Ishikawa (cell line): ENCODE data around the gene TPP1.

Experiments used
- CEBPB ChIP-seq: IDR thresholded peaks from 2 replicates; pipeline ENCODE4 v1.6.1; 2012
- CREB1 ChIP-seq: IDR thresholded peaks from 2 replicates; pipeline ENCODE4 v1.6.1; 2012; ENCODE audit warnings: low read depth
- EGR1 ChIP-seq: IDR thresholded peaks from 2 replicates; pipeline ENCODE4 v1.6.1; 2012
- EP300 ChIP-seq: IDR thresholded peaks from 2 replicates; pipeline ENCODE4 v1.6.1; 2012; ENCODE audit warnings: borderline replicate concordance
- FOXM1 ChIP-seq: IDR thresholded peaks from 2 replicates; pipeline ENCODE4 v1.6.1; 2012; ENCODE audit warnings: low read depth, borderline replicate concordance
- NFIC ChIP-seq: IDR thresholded peaks from 2 replicates; pipeline ENCODE4 v1.6.1; 2012
- RAD21 ChIP-seq: IDR thresholded peaks from 2 replicates; pipeline ENCODE4 v1.6.1; 2012; ENCODE audit warnings: low read depth
- REST ChIP-seq: IDR thresholded peaks from 2 replicates; pipeline ENCODE4 v1.6.1; 2012; ENCODE audit warnings: low read depth, mild to moderate bottlenecking
- TAF1 ChIP-seq: IDR thresholded peaks from 2 replicates; pipeline ENCODE4 v1.6.1; 2012; ENCODE audit warnings: low read depth, mild to moderate bottlenecking
- TCF12 ChIP-seq: IDR thresholded peaks from 2 replicates; pipeline ENCODE4 v1.6.1; 2012; ENCODE audit warnings: low read depth
- TEAD4 ChIP-seq: IDR thresholded peaks from 2 replicates; pipeline ENCODE4 v1.6.1; 2012
- USF1 ChIP-seq: IDR thresholded peaks from 2 replicates; pipeline ENCODE4 v1.6.1; 2012
- YY1 ChIP-seq: IDR thresholded peaks from 2 replicates; pipeline ENCODE4 v1.6.1; 2012; ENCODE audit warnings: low read depth
- ZBTB7A ChIP-seq: IDR thresholded peaks from 2 replicates; pipeline ENCODE4 v1.6.1; 2012; ENCODE audit warnings: low read depth
- TF ChIP-seq, protein P1 (sequence below): IDR thresholded peaks from 2 replicates; pipeline ENCODE4 v1.6.1; 2012

Gene TPP1

GRCh38 chr11:6634534-6634933 lies 15.3 kb upstream of the TPP1 start:
- TF ChIP-seq ZBTB7A, result no peak
- TF ChIP-seq NFIC, result no peak
- TF ChIP-seq TEAD4, result no peak
- TF ChIP-seq TCF12, result no peak
- TF ChIP-seq, protein P1, sequence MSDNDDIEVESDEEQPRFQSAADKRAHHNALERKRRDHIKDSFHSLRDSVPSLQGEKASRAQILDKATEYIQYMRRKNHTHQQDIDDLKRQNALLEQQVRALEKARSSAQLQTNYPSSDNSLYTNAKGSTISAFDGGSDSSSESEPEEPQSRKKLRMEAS, result no peak
- TF ChIP-seq RAD21, result no peak
- no peak for TF ChIP-seq CREB1
- no peak for TF ChIP-seq CEBPB
- no peak for TF ChIP-seq REST
- TF ChIP-seq EP300, result no peak
- no peak for TF ChIP-seq EGR1
- TF ChIP-seq TAF1, result no peak

- TF ChIP-seq, protein P1, result no peak
- no peak for TF ChIP-seq CEBPB
- TF ChIP-seq TAF1, result no peak
- no peak for TF ChIP-seq FOXM1
- no peak for TF ChIP-seq EP300
- no peak for TF ChIP-seq TCF12
- TF ChIP-seq RAD21, result no peak
- no peak for TF ChIP-seq NFIC
- TF ChIP-seq USF1, result no peak
Observed at GRCh38 chr11:6633422-6634408, 14.5 kb upstream of the TPP1 start.

DNA sequence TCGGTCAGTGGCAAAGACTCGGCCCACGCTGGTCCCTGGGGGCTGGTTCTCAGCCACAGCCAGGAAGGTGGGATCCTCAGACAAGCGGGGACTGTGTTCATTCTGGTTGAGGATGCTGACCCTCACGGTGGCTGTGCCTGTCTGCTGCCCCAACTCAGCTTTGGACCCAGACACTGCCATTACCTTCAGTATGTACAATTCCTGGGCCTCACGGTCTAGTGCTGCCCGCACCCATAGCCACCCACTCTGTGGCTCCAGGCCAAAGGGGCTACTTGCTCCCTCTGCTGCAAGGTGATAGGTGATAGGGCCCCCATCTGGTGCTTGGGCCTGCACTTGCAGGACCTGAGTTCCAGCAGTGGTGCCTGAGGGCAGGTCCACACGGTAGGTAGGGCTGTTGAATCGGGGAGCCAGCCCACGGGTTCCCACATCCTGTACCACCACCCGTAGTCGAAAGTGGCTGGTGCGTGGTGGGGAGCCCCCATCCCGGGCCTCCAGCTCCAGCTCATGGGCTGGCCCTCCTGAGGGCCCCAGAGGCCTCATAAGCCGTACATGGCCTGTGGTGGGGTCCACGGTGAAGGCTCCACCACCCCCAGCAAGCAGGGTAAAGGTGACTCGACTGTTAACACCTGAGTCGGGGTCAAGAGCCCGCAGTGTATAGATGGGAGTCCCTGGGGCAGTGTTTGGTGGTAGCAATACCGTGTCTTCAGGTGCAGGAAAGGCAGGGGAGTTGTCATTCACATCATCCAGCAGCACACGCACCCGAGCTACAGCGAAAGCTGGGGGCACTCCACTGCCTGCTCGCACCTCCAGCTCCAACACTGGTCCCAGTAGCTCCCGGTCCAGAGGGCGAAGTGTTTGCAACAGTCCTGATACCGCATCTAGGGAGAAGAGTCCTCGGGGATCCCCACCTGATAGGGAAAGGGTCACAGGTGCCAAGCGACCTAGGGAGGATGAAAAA lies 13.2 kb upstream of the TPP1 start:
- TF ChIP-seq YY1, result no peak
- TF ChIP-seq EP300, result no peak
- TF ChIP-seq FOXM1, result no peak

GRCh38 chr11:6631361-6631890 lies 12.2 kb upstream of the TPP1 start:
- TF ChIP-seq REST, result no peak
- TF ChIP-seq FOXM1, result no peak
- no peak for TF ChIP-seq CREB1
- TF ChIP-seq, protein P1, result no peak
- TF ChIP-seq EP300, result no peak
- no peak for TF ChIP-seq TEAD4
- no peak for TF ChIP-seq ZBTB7A
- no peak for TF ChIP-seq TAF1
- no peak for TF ChIP-seq EGR1
- TF ChIP-seq YY1, result no peak
- no peak for TF ChIP-seq TCF12
- TF ChIP-seq USF1, result no peak

GRCh38 chr11:6630632-6631291 lies 11.5 kb upstream of the TPP1 start:
- no peak for TF ChIP-seq ZBTB7A
- no peak for TF ChIP-seq TAF1
- TF ChIP-seq NFIC, result no peak
- no peak for TF ChIP-seq RAD21
- TF ChIP-seq EGR1, result no peak
- TF ChIP-seq CREB1, result no peak
- no peak for TF ChIP-seq TEAD4
- TF ChIP-seq USF1, result no peak
- TF ChIP-seq EP300, result no peak
- TF ChIP-seq TCF12, result no peak
- no peak for TF ChIP-seq REST
- TF ChIP-seq CEBPB, result no peak
- no peak for TF ChIP-seq YY1
- no peak for TF ChIP-seq FOXM1
